Measurements from ENCODE around the gene CARMIL1.

- TF ChIP-seq CTCF (IDR thresholded peaks at IDR 0.05; ENCODE audit: low read depth, low read length), result no peak
- TF ChIP-seq EZH2phosphoT487 (IDR thresholded peaks at IDR 0.05; ENCODE audit: low read depth), result no peak
Observed at GRCh38 chr6:25410102-25410501, 130.9 kb downstream of the CARMIL1 start.
